Renal cortex interstitium (tissue), 11 donors: ENCODE measurements around the gene CSAD. TPM values are rescaled to one million over a fixed set of nuclear protein-coding genes. Genes with fewer than 3 reads are reported as not detected.

Source experiments
- DNase-seq, 11 donors: peaks; one replicate each; pipeline ENCODE4 v3.0.0-alpha.2; 2013; ENCODE audit warnings: low read depth in 9 of 11, low spot score in 4 of 11; ENCODE audit errors: extremely low read depth in 1 of 11
- polyA plus RNA-seq, 3 donors: library from polyadenylated mRNA; unstranded; fragments of 120-200 nt; gene quantifications; one replicate each; pipeline ENCODE4 v1.2.1, GENCODE V29; 2013; ENCODE audit not compliant: insufficient read length in 3 of 3

Gene CSAD
- polyA plus RNA-seq, 3 donors, result 44.3 to 111 (median 47.0) TPM

GRCh38 chr12:53219956-53220693, 39.4 kb upstream of the CSAD start:
- DNase-seq, result peak in 2 of 11 donors; percentile 55 to 60

- DNase-seq, result no peak
These were observed 38.7 kb upstream of the CSAD start for GRCh38 chr12:53219292-53219955.

- DNase-seq, result no peak
These were observed 38.0 kb upstream of the CSAD start for GRCh38 chr12:53218551-53219291.

GRCh38 chr12:53217931-53218307, 37.2 kb upstream of the CSAD start:
- DNase-seq, result no peak

- no peak for DNase-seq
These were observed 36.6 kb upstream of the CSAD start for GRCh38 chr12:53217051-53217930.

GRCh38 chr12:53215497-53215896, 34.8 kb upstream of the CSAD start:
- no peak for DNase-seq

- DNase-seq, result no peak
These were observed 34.1 kb upstream of the CSAD start for GRCh38 chr12:53214687-53215455.

GRCh38 chr12:53214221-53214620, 33.5 kb upstream of the CSAD start:
- no peak for DNase-seq

GRCh38 chr12:53213348-53213747, 32.6 kb upstream of the CSAD start:
- peak in 2 of 11 donors; percentile 69 to 73 for DNase-seq

- DNase-seq, result no peak
These were observed 32.2 kb upstream of the CSAD start for GRCh38 chr12:53212931-53213330.

GRCh38 chr12:53211476-53212381, 31.0 kb upstream of the CSAD start:
- DNase-seq, result no peak

GRCh38 chr12:53210843-53211242, 30.1 kb upstream of the CSAD start:
- no peak for DNase-seq

- DNase-seq, result no peak
These were observed 28.2 kb upstream of the CSAD start for GRCh38 chr12:53208877-53209463.

- DNase-seq, result no peak
These were observed 27.7 kb upstream of the CSAD start for GRCh38 chr12:53208435-53208834.

GRCh38 chr12:53207042-53207441, 26.3 kb upstream of the CSAD start, which contains the start of gene ITGB7:
Gene ITGB7, minus strand, starts transcription at chr12:53207251. Its CDS starts 6,808 bp downstream, at chr12:53200443.
- DNase-seq, result no peak

- DNase-seq, result no peak
These were observed 25.2 kb upstream of the CSAD start for GRCh38 chr12:53205747-53206419.
